K562 (cell line): ENCODE results near the gene LTBP1.

Experiments used
- CHD2 ChIP-seq: IDR thresholded peaks from 2 replicates; pipeline ENCODE4 v1.6.1; 2011; ENCODE audit warnings: low read depth, low read length
- EGR1 ChIP-seq: fragments of 450-650 bp; conservative IDR thresholded peaks from 2 replicates; pipeline ENCODE4 v1.6.1; 2017; ENCODE audit warnings: mild to moderate bottlenecking
- ETV6 ChIP-seq, 3 experiments: fragments of 150-350 bp in 1 of 3; sonication (generic) in 1 of 3; formaldehyde crosslinking in 1 of 3; IDR thresholded peaks; 2 replicates each; pipeline versions ENCODE4 v1.6.1 to v1.8.0; 2014 to 2022; ENCODE audit warnings: borderline replicate concordance in 2 of 3, low read depth in 2 of 3, antibody characterized with exemption in 1 of 3, low read length in 1 of 3, mild to moderate bottlenecking in 1 of 3, missing genetic modification reagents in 1 of 3
- KLF1 ChIP-seq: fragments of 450-650 bp; IDR thresholded peaks from 2 replicates; pipeline ENCODE4 v1.6.1; 2016; ENCODE audit warnings: missing genetic modification characterization, missing compliant biosample characterization
- NFIC ChIP-seq: fragments of 450-650 bp; IDR thresholded peaks from 2 replicates; pipeline ENCODE4 v1.6.1; 2017; ENCODE audit warnings: mild to moderate bottlenecking, inconsistent platforms
- RAD51 ChIP-seq: fragments of 450-650 bp; IDR thresholded peaks from 2 replicates; pipeline ENCODE4 v1.7.1; 2016; ENCODE audit warnings: low read depth, mild to moderate bottlenecking, borderline replicate concordance
- TAF15 ChIP-seq: fragments of 200-400 bp; formaldehyde crosslinking; IDR thresholded peaks from 2 replicates; pipeline ENCODE4 v1.6.1; 2017; ENCODE audit warnings: mild to moderate bottlenecking, low read depth, low read length, moderate library complexity
- ZBTB8A ChIP-seq: fragments of 450-650 bp; IDR thresholded peaks from 2 replicates; pipeline ENCODE4 v1.6.1; 2018; ENCODE audit warnings: mild to moderate bottlenecking, moderate library complexity; ENCODE audit not compliant: partially characterized antibody
- ZNF140 ChIP-seq: fragments of 250-450 bp; sonication (Bioruptor Pico); IDR thresholded peaks from 2 replicates; pipeline ENCODE4 v1.8.0; 2021; ENCODE audit warnings: moderate library complexity, mild to moderate bottlenecking, inconsistent platforms
- TF ChIP-seq, protein P1 (sequence below), 3 experiments: IDR thresholded peaks in 2 of 3; conservative IDR thresholded peaks in 1 of 3; 2 replicates each; pipeline ENCODE4 v1.5.1; 2011 to 2012; ENCODE audit warnings: low read length in 3 of 3, mild to moderate bottlenecking in 3 of 3, control low read depth in 2 of 3, improper control_type of control experiment in 1 of 3, inconsistent platforms in 1 of 3, low read depth in 1 of 3, mixed read lengths in 1 of 3, moderate library complexity in 1 of 3; ENCODE audit not compliant: insufficient read depth in 2 of 3
- TF ChIP-seq, protein P2 (sequence below): fragments of 250-450 bp; sonication (Bioruptor Pico); IDR thresholded peaks from 2 replicates; pipeline ENCODE4 v1.6.1; 2021; ENCODE audit warnings: mild to moderate bottlenecking

DNA sequence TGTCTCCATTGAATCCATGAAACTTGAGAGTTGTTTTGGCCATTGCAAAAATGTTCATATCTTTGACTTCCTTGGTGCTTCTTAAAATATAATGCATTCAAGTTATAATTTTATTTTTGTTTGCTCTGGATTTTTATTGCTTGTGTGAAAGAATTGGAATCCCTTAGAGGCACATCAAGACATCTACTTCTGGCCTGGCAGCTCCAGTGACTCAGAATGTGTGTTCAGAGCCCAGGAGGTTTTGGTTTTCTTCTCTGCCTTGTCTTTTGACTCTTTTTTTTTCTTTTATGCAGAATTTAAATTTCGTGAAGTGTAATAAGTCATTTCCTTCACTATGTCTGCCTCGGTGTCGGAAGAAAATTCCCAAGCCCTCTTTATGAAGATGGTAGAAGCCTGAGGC is 180.2 kb downstream of the LTBP1 start:
- TF ChIP-seq ZBTB8A (no peak), ETV6 (IDR thresholded peaks at IDR 0.05; ENCODE audit: borderline replicate concordance in 1 of 2, low read depth in 2 of 2, low read length in 1 of 2) (no peak), ETV6 (CRISPR knock-in tag; IDR thresholded peaks at IDR 0.05; ENCODE audit: borderline replicate concordance) (no peak), CHD2 (no peak), KLF1 (tag) (no peak), RAD51 (no peak), EGR1 (no peak), TAF15 (no peak), NFIC (no peak), ZNF140 (CRISPR knock-in tag) (no peak)
- TF ChIP-seq, protein P1, sequence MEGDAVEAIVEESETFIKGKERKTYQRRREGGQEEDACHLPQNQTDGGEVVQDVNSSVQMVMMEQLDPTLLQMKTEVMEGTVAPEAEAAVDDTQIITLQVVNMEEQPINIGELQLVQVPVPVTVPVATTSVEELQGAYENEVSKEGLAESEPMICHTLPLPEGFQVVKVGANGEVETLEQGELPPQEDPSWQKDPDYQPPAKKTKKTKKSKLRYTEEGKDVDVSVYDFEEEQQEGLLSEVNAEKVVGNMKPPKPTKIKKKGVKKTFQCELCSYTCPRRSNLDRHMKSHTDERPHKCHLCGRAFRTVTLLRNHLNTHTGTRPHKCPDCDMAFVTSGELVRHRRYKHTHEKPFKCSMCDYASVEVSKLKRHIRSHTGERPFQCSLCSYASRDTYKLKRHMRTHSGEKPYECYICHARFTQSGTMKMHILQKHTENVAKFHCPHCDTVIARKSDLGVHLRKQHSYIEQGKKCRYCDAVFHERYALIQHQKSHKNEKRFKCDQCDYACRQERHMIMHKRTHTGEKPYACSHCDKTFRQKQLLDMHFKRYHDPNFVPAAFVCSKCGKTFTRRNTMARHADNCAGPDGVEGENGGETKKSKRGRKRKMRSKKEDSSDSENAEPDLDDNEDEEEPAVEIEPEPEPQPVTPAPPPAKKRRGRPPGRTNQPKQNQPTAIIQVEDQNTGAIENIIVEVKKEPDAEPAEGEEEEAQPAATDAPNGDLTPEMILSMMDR (IDR thresholded peaks at IDR 0.05 in 2 of 3, conservative IDR thresholded peaks at IDR 0.05 in 1 of 3; ENCODE audit: insufficient read depth in 2 of 3, low read depth in 1 of 3, low read length in 3 of 3): no peak
- TF ChIP-seq, protein P2, sequence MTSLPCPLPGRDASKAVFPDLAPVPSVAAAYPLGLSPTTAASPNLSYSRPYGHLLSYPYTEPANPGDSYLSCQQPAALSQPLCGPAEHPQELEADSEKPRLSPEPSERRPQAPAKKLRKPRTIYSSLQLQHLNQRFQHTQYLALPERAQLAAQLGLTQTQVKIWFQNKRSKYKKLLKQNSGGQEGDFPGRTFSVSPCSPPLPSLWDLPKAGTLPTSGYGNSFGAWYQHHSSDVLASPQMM (CRISPR knock-in tag): no peak
